SK-N-SH treated with all-trans-retinoic acid at 6 μM for 48 hours (cell line): ENCODE results near the gene PLSCR4.

Experiments
- ARNTL ChIP-seq: fragments of 450-650 bp; formaldehyde crosslinking; IDR thresholded peaks from 2 replicates; pipeline ENCODE4 v1.5.0; 2020; ENCODE audit warnings: low read depth, mild to moderate bottlenecking, moderate library complexity, borderline replicate concordance
- CSRNP3 ChIP-seq: fragments of 250-450 bp; sonication (Bioruptor Pico); IDR thresholded peaks from 2 replicates; pipeline ENCODE4 v1.5.1; 2021; ENCODE audit warnings: mild to moderate bottlenecking, moderate library complexity
- ESRRG ChIP-seq: fragments of 250-450 bp; sonication (Bioruptor Pico); IDR thresholded peaks from 2 replicates; pipeline ENCODE4 v1.6.1; 2021; ENCODE audit warnings: mild to moderate bottlenecking
- GLIS3 ChIP-seq: fragments of 250-450 bp; sonication (Bioruptor Pico); IDR thresholded peaks from 2 replicates; pipeline ENCODE4 v1.5.0; 2020; ENCODE audit warnings: mild to moderate bottlenecking, moderate library complexity
- PATZ1 ChIP-seq: fragments of 250-450 bp; sonication (Bioruptor Pico); IDR thresholded peaks from 2 replicates; pipeline ENCODE4 v1.8.0; 2020; ENCODE audit warnings: mild to moderate bottlenecking, moderate library complexity, borderline replicate concordance
- ZFP3 ChIP-seq: fragments of 250-450 bp; sonication (Bioruptor Pico); IDR thresholded peaks from 2 replicates; pipeline ENCODE4 v1.5.0; 2020; ENCODE audit warnings: mild to moderate bottlenecking, moderate library complexity
- ZFP30 ChIP-seq: fragments of 450-650 bp; formaldehyde crosslinking; IDR thresholded peaks from 2 replicates; pipeline ENCODE4 v1.5.0; 2022; ENCODE audit warnings: mild to moderate bottlenecking, moderate library complexity
- ZNF565 ChIP-seq: fragments of 450-650 bp; formaldehyde crosslinking; conservative IDR thresholded peaks from 2 replicates; pipeline ENCODE4 v1.5.0; 2020; ENCODE audit warnings: low read depth, mild to moderate bottlenecking, moderate library complexity
- ZNF70 ChIP-seq: fragments of 450-650 bp; formaldehyde crosslinking; IDR thresholded peaks from 2 replicates; pipeline ENCODE4 v1.5.0; 2020; ENCODE audit warnings: mild to moderate bottlenecking, moderate library complexity
- ZNF8 ChIP-seq: fragments of 450-650 bp; formaldehyde crosslinking; IDR thresholded peaks from 2 replicates; pipeline ENCODE4 v1.5.0; 2020; ENCODE audit warnings: mild to moderate bottlenecking, moderate library complexity
- TF ChIP-seq, protein P1 (sequence below): fragments of 250-450 bp; sonication (Bioruptor Pico); IDR thresholded peaks from 2 replicates; pipeline ENCODE4 v1.5.1; 2020; ENCODE audit warnings: low read depth, mild to moderate bottlenecking, moderate library complexity

GRCh38 chr3:146172586-146172985, 78.3 kb downstream of the PLSCR4 start:
- no peak for TF ChIP-seq CSRNP3 (CRISPR knock-in tag)
- TF ChIP-seq, protein P1, sequence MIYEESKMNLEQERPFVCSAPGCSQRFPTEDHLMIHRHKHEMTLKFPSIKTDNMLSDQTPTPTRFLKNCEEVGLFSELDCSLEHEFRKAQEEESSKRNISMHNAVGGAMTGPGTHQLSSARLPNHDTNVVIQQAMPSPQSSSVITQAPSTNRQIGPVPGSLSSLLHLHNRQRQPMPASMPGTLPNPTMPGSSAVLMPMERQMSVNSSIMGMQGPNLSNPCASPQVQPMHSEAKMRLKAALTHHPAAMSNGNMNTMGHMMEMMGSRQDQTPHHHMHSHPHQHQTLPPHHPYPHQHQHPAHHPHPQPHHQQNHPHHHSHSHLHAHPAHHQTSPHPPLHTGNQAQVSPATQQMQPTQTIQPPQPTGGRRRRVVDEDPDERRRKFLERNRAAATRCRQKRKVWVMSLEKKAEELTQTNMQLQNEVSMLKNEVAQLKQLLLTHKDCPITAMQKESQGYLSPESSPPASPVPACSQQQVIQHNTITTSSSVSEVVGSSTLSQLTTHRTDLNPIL (CRISPR knock-in tag) = no peak
- TF ChIP-seq ESRRG (CRISPR knock-in tag) = no peak
- TF ChIP-seq ARNTL (CRISPR knock-in tag) = no peak
- no peak for TF ChIP-seq ZNF565
- no peak for TF ChIP-seq ZNF70 (CRISPR knock-in tag)
- TF ChIP-seq ZFP3 = no peak
- no peak for TF ChIP-seq ZNF8 (CRISPR knock-in tag)
- TF ChIP-seq ZFP30 = no peak
- TF ChIP-seq PATZ1 (CRISPR knock-in tag) = no peak
- TF ChIP-seq GLIS3 (CRISPR knock-in tag) = no peak
